ENCODE data around the gene MDH1B. TPM values are rescaled to one million over a fixed set of nuclear protein-coding genes. Genes with fewer than 3 reads are reported as not detected.

Gene MDH1B
- total and polyA plus RNA-seq, 2 donors (not counting 3 experiments of a cell fraction or from before 2014, with no cell fraction given), result 0.29 TPM; not detected in 1

- TF ChIP-seq EZH2 (IDR thresholded peaks at IDR 0.05; ENCODE audit: borderline replicate concordance, low read depth, low read length, severe bottlenecking) (no peak), POLR2A (IDR thresholded peaks at IDR 0.05; ENCODE audit: low read depth, low read length) (no peak), MYC (IDR thresholded peaks at IDR 0.05; ENCODE audit: low read depth, low read length) (no peak), POLR2AphosphoS5 (IDR thresholded peaks at IDR 0.05; ENCODE audit: insufficient read depth, low read depth, low read length) (no peak), JUN (IDR thresholded peaks at IDR 0.05; ENCODE audit: borderline replicate concordance, insufficient read depth, insufficient read length, low read depth) (no peak), FOS (IDR thresholded peaks at IDR 0.05; ENCODE audit: borderline replicate concordance, insufficient read depth, low read length) (no peak), GATA2 (IDR thresholded peaks at IDR 0.05; ENCODE audit: insufficient read depth, insufficient read length, low read depth, low read length) (no peak)
- TF ChIP-seq, protein P1, sequence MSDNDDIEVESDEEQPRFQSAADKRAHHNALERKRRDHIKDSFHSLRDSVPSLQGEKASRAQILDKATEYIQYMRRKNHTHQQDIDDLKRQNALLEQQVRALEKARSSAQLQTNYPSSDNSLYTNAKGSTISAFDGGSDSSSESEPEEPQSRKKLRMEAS (IDR thresholded peaks at IDR 0.05; ENCODE audit: insufficient read depth, insufficient read length), result no peak
- TF ChIP-seq, protein P2, sequence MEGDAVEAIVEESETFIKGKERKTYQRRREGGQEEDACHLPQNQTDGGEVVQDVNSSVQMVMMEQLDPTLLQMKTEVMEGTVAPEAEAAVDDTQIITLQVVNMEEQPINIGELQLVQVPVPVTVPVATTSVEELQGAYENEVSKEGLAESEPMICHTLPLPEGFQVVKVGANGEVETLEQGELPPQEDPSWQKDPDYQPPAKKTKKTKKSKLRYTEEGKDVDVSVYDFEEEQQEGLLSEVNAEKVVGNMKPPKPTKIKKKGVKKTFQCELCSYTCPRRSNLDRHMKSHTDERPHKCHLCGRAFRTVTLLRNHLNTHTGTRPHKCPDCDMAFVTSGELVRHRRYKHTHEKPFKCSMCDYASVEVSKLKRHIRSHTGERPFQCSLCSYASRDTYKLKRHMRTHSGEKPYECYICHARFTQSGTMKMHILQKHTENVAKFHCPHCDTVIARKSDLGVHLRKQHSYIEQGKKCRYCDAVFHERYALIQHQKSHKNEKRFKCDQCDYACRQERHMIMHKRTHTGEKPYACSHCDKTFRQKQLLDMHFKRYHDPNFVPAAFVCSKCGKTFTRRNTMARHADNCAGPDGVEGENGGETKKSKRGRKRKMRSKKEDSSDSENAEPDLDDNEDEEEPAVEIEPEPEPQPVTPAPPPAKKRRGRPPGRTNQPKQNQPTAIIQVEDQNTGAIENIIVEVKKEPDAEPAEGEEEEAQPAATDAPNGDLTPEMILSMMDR (IDR thresholded peaks at IDR 0.05; ENCODE audit: extremely low read depth in 1 of 2, insufficient read depth in 1 of 2, low read depth in 1 of 2, low read length in 2 of 2), result no peak
- ChIA-PET POLR2A (no interaction called here), CTCF (interaction anchor here (0.6 kb wide), 1 partner anchor 923 kb away, joined by 3 read pairs; no protein-coding TSS in a partner anchor)
- intact Hi-C loops (cut with micrococcal nuclease) (loop anchor here (5.0 to 10.0 kb wide), 2 partner anchors 68 to 396 kb away; partner anchors contain the start of genes FASTKD2 and MDH1B), dilution Hi-C loops (cut with MboI; ENCODE audit: extremely low pct_ligation_motif_present, low sequenced_read_pairs) (no loop called here)
- FAIRE-seq (no peak), DNase-seq (ENCODE audit: low read depth, low spot score) (no peak)
- Histone ChIP-seq H3K27ac (ENCODE audit: insufficient read depth, low read depth, low read length) (no peak overlapping the region), H3K9ac (replicated peaks; ENCODE audit: extremely low read depth, insufficient read depth, low read length) (no peak overlapping the region), H3K9me1 (replicated peaks; ENCODE audit: control insufficient read depth, extremely low read depth, insufficient read depth, low read length) (no peaks in the 10 kb centered on the region), H3K4me2 (ENCODE audit: insufficient read depth, low read length) (no peak overlapping the region), H3K9me3 (replicated peaks; ENCODE audit: control insufficient read depth, insufficient read depth, low read length) (no peaks in the 10 kb centered on the region), H3K27me3 (ENCODE audit: control insufficient read depth in 2 of 2, insufficient read depth in 2 of 2, low read length in 2 of 2) (peaks cover 1 to 3% of the 10 kb centered on the region in 2 experiments), H4K20me1 (replicated peaks; ENCODE audit: control insufficient read depth, extremely low read depth, insufficient read depth, low read length) (no peaks in the 10 kb centered on the region), H3K4me1 (ENCODE audit: control insufficient read depth, extremely low read depth, insufficient read depth, low read length) (peaks cover 4% of the 10 kb centered on the region), H2AFZ (ENCODE audit: low read depth, low read length) (no peak overlapping the region), H3K79me2 (ENCODE audit: control insufficient read depth, insufficient read depth, low read length) (no peaks in the 10 kb centered on the region), H3K4me3 (replicated peaks in 1 of 3; ENCODE audit: insufficient read depth in 1 of 3, low read depth in 1 of 3, low read length in 3 of 3) (no peak overlapping the region), H3K36me3 (ENCODE audit: control insufficient read depth in 2 of 2, extremely low read depth in 1 of 2, insufficient read depth in 2 of 2, low read length in 2 of 2) (no peaks in the 10 kb centered on the region)
- BruUV-seq (replicated peaks), result no TSS peak
Measured at GRCh38 chr2:206698811-206699210, 66.3 kb downstream of the MDH1B start.
